A204.1 (cell line): ENCODE data around the gene CACNA2D1.

ENCODE experiments used
- FAIRE-seq: peaks from 2 replicates; lab custom pipeline; 2012; peaks lifted over from hg19 to GRCh38; lab: Jason Lieb, UNC

The CACNA2D1 gene

GRCh38 chr7:82343716-82344115 lies 99.9 kb downstream of the CACNA2D1 start:
- FAIRE-seq = no peak

GRCh38 chr7:82339958-82340357 lies 103.6 kb downstream of the CACNA2D1 start:
- FAIRE-seq = no peak

DNA sequence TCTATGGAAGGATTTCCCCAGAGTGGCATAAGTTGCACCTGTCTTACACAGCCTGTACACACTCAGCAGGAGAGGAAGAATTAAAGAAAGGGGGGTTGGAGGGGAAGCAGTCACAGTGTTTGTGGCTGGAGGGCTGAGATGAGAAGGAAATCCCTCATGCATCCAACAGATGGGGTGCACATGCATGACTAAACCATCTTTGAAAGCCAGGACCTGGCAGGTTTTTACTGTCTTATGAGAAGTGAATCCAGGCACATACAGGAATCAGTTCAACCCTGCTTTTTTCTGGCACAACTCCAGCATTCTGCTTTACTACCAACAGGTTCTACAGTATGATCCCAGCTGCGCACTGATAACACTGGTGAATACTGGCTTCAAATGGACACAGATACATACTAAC lies 107.7 kb downstream of the CACNA2D1 start:
- no peak for FAIRE-seq

DNA sequence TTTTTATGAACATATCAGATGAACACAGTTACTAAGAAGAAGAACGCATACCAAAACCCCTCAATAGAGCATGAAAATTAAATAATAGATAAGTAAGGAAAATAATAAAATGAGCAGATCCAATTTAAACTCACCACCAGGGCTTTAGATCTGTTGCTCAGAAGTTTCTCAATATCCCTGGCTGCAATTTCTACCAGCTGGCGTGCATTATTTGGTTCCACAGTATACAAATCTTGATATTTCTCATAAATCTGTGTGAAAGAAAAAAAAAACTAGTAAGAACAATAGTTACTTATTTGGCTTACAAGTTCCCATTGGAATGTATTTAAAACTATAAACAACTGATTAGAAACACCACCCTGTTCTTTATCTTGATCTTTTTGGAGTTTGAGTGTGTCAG lies 108.6 kb downstream of the CACNA2D1 start:
- FAIRE-seq = no peak

DNA sequence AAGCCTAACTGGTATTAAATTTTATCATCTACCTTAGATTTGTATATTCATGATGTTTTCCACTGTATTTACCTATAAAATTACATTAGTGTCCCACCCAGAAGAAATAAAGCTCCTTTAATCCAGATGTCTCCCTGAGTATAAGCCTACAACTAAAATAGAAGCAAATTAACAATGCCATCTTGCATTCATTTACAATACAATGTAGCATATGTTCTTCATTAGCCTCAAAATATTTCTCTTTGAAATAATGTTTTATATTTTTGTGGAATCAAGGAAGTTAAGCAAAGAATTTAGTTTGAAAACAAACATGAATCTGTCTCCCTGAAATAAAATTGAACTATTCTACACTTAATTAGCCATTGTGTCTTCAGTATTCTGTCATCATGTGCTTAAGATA lies 112.3 kb downstream of the CACNA2D1 start:
- no peak for FAIRE-seq

DNA sequence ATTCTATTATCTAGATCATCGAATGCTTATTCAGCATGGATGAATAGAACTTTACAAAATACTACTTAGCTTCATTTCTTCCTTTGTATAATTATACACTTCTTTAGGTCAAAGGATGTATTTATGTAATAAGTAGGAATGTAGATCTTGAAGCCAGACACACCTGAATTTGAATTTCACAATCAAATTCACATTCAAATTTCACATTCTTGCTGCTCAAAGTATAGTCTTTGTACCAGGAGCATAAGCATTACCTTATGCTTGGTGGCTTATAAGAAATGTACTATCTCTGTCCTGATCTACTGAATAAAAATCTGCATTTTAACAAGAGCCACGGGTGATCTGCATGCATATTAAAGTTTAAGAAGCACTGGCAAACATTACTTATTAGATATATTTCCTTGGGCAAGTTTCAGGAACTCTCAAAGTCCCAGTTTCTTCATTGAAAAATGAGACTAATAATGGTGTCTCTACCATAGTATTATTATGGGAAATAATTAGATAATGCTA lies 112.8 kb downstream of the CACNA2D1 start:
- FAIRE-seq = no peak

GRCh38 chr7:82327898-82328297 lies 115.7 kb downstream of the CACNA2D1 start:
- FAIRE-seq = no peak

DNA sequence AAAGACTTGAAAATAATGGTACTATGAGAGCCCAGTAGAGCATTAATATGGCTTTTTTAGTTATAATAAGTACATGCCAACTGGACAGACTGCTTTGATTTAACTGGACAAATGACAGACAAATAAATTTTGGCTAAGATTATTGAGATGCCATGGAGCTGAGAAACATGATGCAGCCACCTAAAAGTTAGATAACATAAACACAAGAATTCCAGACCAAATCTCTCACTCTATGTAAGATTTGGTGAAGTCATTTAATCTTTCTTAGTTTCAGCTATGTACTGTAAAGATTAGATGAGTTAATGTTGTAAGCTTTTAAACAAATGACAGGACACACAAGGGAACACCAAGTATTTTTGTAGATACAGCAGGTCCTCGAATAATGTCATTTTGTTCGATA lies 118.2 kb downstream of the CACNA2D1 start:
- FAIRE-seq = no peak

DNA sequence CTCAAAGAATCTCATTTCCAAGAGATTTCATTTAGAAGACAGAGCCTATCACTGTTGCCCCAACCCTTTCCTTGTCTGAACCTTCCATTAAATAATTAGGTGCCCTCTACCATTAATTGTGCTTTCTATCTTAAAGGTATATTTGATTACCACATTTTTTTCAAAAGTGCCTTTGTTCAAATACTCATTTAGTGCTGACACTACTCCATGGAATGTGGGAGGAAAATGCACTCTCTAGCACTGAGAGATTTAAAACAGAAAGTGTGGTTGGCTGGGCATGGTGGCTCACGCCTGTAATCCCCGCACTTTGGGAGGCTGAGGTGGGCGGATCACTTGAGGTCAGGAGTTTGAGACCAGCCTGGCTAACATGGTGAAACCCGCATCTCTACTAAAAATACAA lies 119.8 kb downstream of the CACNA2D1 start:
- FAIRE-seq = no peak

DNA sequence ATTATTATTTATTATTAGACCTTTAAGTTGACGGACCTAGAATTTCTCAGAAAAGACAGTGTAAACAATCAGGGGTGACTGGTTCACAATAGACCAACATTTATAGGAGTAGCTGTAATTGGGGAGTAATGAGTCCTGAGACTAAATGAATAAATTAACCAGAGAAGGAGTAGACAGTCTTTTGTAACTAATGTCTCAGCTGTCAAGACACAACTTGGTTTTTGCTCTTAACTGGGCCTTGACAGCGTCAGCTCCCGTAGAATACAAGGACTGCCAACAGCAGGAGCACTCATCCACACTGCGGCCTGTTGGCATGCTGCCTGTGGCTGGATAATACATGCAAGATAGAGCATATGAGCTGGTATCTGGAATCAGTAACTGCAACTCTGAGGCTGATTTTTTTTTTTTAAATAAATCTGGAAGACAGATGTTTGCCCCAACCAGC lies 123.9 kb downstream of the CACNA2D1 start:
- FAIRE-seq = no peak

- no peak for FAIRE-seq
Measured at GRCh38 chr7:82318786-82319185, 124.8 kb downstream of the CACNA2D1 start.

DNA sequence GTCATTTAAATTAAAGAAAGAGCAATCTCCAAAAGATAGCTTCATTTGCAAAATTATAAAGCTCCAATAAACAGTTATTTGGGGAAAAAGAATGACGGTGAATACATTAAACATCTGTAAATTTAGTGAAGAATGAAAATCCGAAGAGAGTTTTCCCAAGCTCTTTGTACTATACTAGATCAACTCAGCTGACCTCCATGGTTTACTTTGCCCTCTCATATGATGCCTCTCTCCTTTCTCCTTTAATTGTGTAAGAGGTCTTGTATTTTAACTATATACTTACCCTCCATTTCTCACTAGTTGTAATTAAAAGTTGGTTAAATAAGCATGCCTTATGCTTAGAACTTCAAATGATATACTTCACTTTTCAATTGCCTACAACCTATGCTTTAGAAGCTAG lies 125.8 kb downstream of the CACNA2D1 start:
- FAIRE-seq = no peak

DNA sequence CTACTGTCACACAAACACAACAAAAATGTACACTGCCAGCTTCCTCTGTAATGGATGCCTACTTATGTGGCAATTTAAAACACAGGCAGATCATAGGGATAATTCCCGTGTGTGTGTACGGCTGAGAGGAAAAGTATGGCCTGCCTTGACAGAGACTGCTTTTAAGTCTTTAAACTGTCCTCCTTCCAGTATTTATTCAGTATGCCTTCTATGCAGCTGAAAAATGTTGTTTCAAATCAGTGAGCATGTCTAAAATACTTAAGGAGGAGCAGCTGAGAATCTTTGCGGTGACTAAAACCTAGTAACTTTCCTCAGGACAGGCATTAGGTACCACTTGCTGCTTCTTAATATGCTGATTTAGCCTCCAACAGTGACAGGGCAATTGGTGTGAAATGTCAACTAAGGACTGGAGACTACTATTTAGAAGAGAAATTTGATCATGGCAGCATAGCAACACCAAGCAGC lies 126.3 kb downstream of the CACNA2D1 start:
- no peak for FAIRE-seq

- FAIRE-seq = no peak
Measured at GRCh38 chr7:82313269-82313668, 130.3 kb downstream of the CACNA2D1 start.

DNA sequence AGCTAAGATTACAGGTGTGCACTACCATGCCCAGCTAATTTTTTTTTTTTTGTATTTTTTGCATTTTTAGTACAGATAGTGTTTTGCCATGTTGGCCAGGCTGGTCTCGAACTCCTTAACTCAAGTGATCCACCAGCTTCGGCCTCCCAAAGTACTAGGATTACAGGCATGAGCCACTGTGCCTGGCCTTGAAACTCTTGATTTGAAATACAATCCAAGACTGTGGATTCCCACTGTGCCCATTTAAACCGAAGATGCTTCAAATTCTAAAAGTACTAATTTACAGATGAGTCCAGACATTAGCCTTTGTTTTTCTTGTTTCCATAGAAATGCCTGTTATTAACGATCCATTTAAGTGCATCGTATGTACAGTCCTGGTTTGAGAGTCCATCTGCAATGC lies 130.9 kb downstream of the CACNA2D1 start:
- FAIRE-seq = no peak

GRCh38 chr7:82305347-82306005 lies 138.1 kb downstream of the CACNA2D1 start:
- FAIRE-seq = no peak

GRCh38 chr7:82294865-82295264 lies 148.7 kb downstream of the CACNA2D1 start:
- no peak for FAIRE-seq

DNA sequence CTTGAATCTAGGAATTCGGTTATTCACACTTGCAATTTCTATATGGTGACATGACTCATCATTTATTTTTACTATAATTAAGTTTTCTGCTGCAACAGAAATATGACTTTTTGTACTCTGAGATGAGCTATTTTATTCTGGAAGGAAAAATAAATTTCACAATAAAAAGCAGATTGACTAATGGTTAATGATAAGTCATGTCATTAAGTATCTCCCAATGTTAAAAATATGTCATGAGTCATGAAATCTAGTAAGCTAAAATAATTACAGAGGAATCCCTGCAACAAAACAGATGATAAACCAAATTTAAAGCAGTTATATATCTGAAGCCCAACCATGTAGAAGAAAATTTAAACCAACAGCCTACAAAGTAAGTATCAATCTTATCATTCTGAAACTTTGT lies 149.2 kb downstream of the CACNA2D1 start:
- FAIRE-seq = no peak

DNA sequence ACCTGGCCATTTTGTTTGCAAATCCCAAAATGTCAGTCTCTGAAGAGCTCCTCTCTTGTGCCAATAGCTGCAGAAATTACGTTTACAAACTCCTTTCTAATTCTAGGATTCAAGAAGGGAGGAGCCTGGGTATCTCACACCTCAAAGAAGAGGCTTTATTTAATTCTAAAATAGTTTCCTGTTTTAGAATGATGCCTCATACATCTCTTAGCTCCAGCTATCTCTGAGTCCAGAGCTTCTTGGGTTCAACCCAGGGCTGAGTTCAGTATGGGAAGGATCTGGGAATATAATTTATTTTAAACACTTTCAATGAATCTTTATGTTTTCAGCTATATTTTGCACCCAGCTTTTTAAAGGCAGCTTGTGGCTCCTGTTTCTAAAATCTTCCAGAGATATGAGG lies 150.1 kb downstream of the CACNA2D1 start:
- no peak for FAIRE-seq

DNA sequence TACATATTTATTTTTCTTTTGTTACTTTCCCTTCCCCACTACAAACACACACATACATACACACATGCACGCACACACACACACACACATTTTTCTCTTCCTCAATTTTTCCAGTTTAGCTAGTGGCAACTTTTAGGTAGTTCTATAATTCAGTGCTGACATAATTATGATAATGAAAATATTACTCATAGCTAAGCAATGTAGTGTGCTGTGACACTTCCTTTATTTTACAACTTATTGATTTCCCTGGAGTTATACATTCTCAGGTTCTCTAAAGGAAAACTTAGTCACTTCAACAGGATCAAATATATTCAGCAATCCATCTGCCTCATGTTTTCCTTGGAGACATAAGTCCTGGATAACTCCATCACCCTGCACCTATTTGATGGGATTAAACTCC lies 151.6 kb downstream of the CACNA2D1 start:
- no peak for FAIRE-seq

GRCh38 chr7:82289889-82290288 lies 153.7 kb downstream of the CACNA2D1 start:
- no peak for FAIRE-seq

DNA sequence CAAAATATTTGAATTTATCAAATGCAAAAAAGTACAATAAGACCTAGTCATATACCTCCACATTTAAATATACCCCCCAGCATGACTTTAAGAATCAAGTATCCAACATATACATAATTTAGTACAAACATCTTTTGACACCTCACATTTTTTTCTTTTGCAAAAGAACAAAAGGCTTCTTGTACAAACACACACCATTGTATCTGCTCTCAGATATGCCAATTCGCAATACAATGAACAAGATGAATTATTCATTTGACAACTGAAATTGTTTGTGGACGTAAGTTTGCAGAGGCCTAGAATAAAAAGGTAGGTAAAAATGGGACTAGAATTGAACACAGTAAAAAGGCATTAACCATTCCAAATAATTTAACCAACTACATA lies 154.4 kb downstream of the CACNA2D1 start:
- no peak for FAIRE-seq

GRCh38 chr7:82286798-82287140 lies 156.8 kb downstream of the CACNA2D1 start:
- FAIRE-seq = no peak

GRCh38 chr7:82286096-82286797 lies 157.3 kb downstream of the CACNA2D1 start:
- FAIRE-seq = no peak
